ENCODE data around the gene LMBRD1. TPM values are rescaled to one million over a fixed set of nuclear protein-coding genes. Genes with fewer than 3 reads are reported as not detected.
"Not testable (repeated sequence)": the region's sequence is repeated elsewhere in the genome, so short reads cannot be mapped to it uniquely, and the experiment has no call there.

The LMBRD1 gene
- total RNA-seq, 3 donors from 2014 or later = 53.4 to 88.7 (median 75.7) TPM

GRCh38 chr6:69813508-69813907 is 16.7 kb upstream of the LMBRD1 start:
- DNase-seq (ENCODE audit: low spot score in 2 of 2) = no peak
- Histone ChIP-seq H3K4me3 (no peak overlapping the region), H3K27ac (no peak overlapping the region), H3K4me1 (no peaks in the 10 kb centered on the region), H3K9me3 (no peaks in the 10 kb centered on the region), H3K27me3 (no peaks in the 10 kb centered on the region), H3K36me3 (no peaks in the 10 kb centered on the region)
- intact Hi-C loops (cut with DNase I; ENCODE audit: low total_unique reads) = no loop called here
- no peak for TF ChIP-seq POLR2AphosphoS5 (IDR thresholded peaks at IDR 0.05)
- no peak for TF ChIP-seq POLR2A (IDR thresholded peaks at IDR 0.05)
- TF ChIP-seq, protein P1, sequence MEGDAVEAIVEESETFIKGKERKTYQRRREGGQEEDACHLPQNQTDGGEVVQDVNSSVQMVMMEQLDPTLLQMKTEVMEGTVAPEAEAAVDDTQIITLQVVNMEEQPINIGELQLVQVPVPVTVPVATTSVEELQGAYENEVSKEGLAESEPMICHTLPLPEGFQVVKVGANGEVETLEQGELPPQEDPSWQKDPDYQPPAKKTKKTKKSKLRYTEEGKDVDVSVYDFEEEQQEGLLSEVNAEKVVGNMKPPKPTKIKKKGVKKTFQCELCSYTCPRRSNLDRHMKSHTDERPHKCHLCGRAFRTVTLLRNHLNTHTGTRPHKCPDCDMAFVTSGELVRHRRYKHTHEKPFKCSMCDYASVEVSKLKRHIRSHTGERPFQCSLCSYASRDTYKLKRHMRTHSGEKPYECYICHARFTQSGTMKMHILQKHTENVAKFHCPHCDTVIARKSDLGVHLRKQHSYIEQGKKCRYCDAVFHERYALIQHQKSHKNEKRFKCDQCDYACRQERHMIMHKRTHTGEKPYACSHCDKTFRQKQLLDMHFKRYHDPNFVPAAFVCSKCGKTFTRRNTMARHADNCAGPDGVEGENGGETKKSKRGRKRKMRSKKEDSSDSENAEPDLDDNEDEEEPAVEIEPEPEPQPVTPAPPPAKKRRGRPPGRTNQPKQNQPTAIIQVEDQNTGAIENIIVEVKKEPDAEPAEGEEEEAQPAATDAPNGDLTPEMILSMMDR (IDR thresholded peaks at IDR 0.05) = no peak

DNA sequence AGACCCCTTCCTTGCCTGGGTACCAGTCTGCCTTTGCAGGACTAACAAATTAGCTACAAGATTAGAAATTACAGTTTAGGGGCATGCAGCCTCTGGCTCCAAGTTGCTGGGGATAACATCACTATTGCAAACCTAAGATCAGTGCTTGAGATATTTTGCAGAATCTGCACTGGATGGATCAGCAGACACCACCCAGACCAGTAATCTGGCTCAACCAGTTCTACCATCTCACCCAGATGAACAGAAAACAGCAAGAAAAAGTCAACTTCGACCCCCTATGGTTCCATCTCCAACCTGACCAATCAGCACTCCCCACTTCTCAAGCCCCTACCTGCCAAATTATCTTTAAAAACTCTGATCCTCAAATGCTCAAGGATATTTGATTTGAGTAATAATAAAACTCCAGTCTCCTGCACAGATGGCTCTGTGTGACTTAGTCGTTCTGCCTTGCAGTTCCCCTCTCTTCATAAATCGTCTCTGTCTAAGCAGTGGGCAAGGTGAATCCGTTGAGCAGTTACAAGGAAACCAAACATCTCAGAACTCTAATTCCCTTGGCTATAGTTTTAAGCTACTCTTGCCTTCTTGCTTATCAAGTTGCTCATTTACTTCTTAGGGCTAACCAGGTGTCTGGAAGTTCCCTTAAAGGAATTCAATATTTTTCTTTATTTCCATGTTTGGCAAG is 16.1 kb upstream of the LMBRD1 start:
- H3K9me3 ChIP-seq = no peaks in the 10 kb centered on the region
- H3K4me1 ChIP-seq = no peaks in the 10 kb centered on the region
- H3K27me3 ChIP-seq = no peaks in the 10 kb centered on the region
- TF ChIP-seq POLR2AphosphoS5 (IDR thresholded peaks at IDR 0.05) (no peak), POLR2A (IDR thresholded peaks at IDR 0.05) (no peak)
- TF ChIP-seq, protein P1 (IDR thresholded peaks at IDR 0.05) = no peak
- H3K4me3 ChIP-seq = no peak overlapping the region
- no peak for DNase-seq (ENCODE audit: low spot score in 2 of 2)
- intact Hi-C loops (cut with DNase I; ENCODE audit: low total_unique reads) = no loop called here
- no peaks in the 10 kb centered on the region for H3K36me3 ChIP-seq
- H3K27ac ChIP-seq = no peak overlapping the region

- H3K4me3 ChIP-seq = no peak overlapping the region
- no peaks in the 10 kb centered on the region for H3K4me1 ChIP-seq
- H3K9me3 ChIP-seq = no peaks in the 10 kb centered on the region
- no peaks in the 10 kb centered on the region for H3K36me3 ChIP-seq
- H3K27ac ChIP-seq = no peak overlapping the region
- intact Hi-C loops (cut with DNase I; ENCODE audit: low total_unique reads) = no loop called here
- H3K27me3 ChIP-seq = no peaks in the 10 kb centered on the region
- DNase-seq (ENCODE audit: low spot score in 2 of 2) = no peak
- TF ChIP-seq POLR2A (IDR thresholded peaks at IDR 0.05) (no peak), POLR2AphosphoS5 (IDR thresholded peaks at IDR 0.05) (no peak)
- TF ChIP-seq, protein P1 (IDR thresholded peaks at IDR 0.05) = no peak
These were observed 6.2 kb upstream of the LMBRD1 start for GRCh38 chr6:69802995-69803394.

DNA sequence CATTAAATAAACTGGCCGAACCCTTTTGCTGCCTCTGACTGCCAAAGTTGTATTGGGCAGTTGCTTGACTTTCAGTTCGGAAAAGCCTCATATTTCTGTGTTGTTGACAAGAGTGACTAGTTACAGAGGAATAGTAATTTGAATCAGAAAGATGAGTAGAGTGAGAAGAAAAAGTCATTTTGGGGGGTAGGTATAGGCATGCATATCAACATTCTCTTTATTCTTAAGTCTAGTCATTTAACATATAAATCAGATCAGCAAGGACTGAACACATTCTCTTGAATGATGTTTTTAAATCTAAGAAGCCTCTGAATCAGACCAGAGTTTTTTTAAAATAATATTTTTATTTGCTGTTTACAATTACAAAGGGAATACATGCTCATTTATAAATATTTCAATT is 4.9 kb upstream of the LMBRD1 start:
- DNase-seq (ENCODE audit: low spot score in 2 of 2) = no peak

DNA sequence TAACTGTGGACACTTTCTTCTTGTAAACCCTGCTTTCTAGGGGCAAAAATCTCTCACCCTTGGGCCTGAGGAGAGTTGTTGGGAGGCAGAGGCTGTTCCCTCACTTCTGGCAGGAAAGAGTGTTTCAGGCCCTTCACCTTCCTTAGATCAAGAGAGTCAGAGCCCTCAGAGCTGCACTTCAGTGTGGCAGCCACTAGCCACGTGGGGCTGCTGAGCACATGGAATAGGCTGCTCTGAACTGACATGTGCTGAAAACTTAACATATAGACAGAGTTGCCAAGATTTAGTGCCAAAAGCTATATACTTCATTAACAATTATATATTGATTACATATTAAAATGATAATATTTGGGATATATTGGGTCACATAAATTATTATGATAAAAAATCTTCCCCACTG is 4.4 kb upstream of the LMBRD1 start:
- Histone ChIP-seq H3K4me1 (no peaks in the 10 kb centered on the region), H3K27ac (no peak overlapping the region), H3K4me3 (no peak overlapping the region), H3K27me3 (no peaks in the 10 kb centered on the region), H3K36me3 (no peaks in the 10 kb centered on the region), H3K9me3 (no peaks in the 10 kb centered on the region)
- intact Hi-C loops (cut with DNase I; ENCODE audit: low total_unique reads) = no loop called here
- DNase-seq (ENCODE audit: low spot score in 2 of 2) = no peak
- no peak for TF ChIP-seq POLR2AphosphoS5 (IDR thresholded peaks at IDR 0.05)

More for the DNA sequence above, 4.9 kb upstream of the LMBRD1 start:
- Histone ChIP-seq H3K27ac (no peak overlapping the region), H3K36me3 (no peaks in the 10 kb centered on the region), H3K4me3 (no peak overlapping the region), H3K9me3 (no peaks in the 10 kb centered on the region), H3K4me1 (no peaks in the 10 kb centered on the region), H3K27me3 (no peaks in the 10 kb centered on the region)
- TF ChIP-seq POLR2AphosphoS5 (IDR thresholded peaks at IDR 0.05) = no peak
- TF ChIP-seq, protein P1 (IDR thresholded peaks at IDR 0.05) = no peak
- TF ChIP-seq POLR2A (IDR thresholded peaks at IDR 0.05) = no peak
- intact Hi-C loops (cut with DNase I; ENCODE audit: low total_unique reads) = no loop called here

- H3K4me3 ChIP-seq; H3K27me3 ChIP-seq; intact Hi-C loops (cut with DNase I; ENCODE audit: low total_unique reads); H3K27ac ChIP-seq; H3K4me1 ChIP-seq; DNase-seq (ENCODE audit: low spot score in 2 of 2); H3K9me3 ChIP-seq; H3K36me3 ChIP-seq: not testable (repeated sequence)
These were observed 2.0 kb upstream of the LMBRD1 start for GRCh38 chr6:69798796-69799195.
